IMR-90 (cell line): ENCODE data around the gene WDTC1. TPM values are rescaled to one million over a fixed set of nuclear protein-coding genes. Genes with fewer than 3 reads are reported as not detected.
A peak's percentile ranks its signal among the peaks of the same experiment; 100 is the strongest.

Source experiments
- ATAC-seq: fragments of 200-7000 bp; cut with Tn5 transposase; 2 replicates; pipeline ENCODE4 v1.9.1; 2020; ENCODE audit warnings: low read depth, mild to moderate bottlenecking, moderate library complexity
- BruUV-seq: library from RNA; stranded (reverse); fragments of 400-500 nt; replicated peaks from 2 replicates; lab custom pipeline; 2021; lab: Mats Ljungman, UMichigan
- CTCF ChIA-PET: fragments of 300-600 bp; formaldehyde crosslinking; extraction: SDS; loops from one replicate; lab custom pipeline; 2021; ENCODE audit warnings: antibody characterized with exemption; lab: Yijun Ruan, JAX
- POLR2A ChIA-PET: fragments of 300-600 bp; sonication (Branson Sonifier 250); formaldehyde crosslinking; loops from one replicate; lab custom pipeline; 2022; ENCODE audit warnings: antibody characterized with exemption; ENCODE audit not compliant: unreplicated experiment; lab: Charles Lee
- DNase-seq: peaks from one replicate; pipeline ENCODE4 v3.0.0; 2013
- H2AFZ ChIP-seq: replicated peaks from 2 replicates; pipeline ENCODE3; 2013; ENCODE audit warnings: low read length, mild to moderate bottlenecking; ENCODE audit not compliant: poor library complexity
- H2AK5ac ChIP-seq: 2 replicates; pipeline ENCODE4 v1.6.1; 2013; ENCODE audit warnings: low read depth, low read length, inconsistent platforms
- H2AK9ac ChIP-seq: replicated peaks from 2 replicates; pipeline ENCODE3; 2013; ENCODE audit warnings: mild to moderate bottlenecking, low read depth, low read length, moderate library complexity; ENCODE audit not compliant: poor library complexity
- H2BK120ac ChIP-seq: 2 replicates; pipeline ENCODE4 v1.6.1; 2013; ENCODE audit warnings: low read depth, low read length, inconsistent platforms
- H2BK15ac ChIP-seq: 3 replicates; pipeline ENCODE4 v1.6.1; 2013; ENCODE audit warnings: low read depth, low read length, inconsistent platforms
- H2BK20ac ChIP-seq: 2 replicates; pipeline ENCODE4 v1.6.1; 2013; ENCODE audit warnings: low read depth, mild to moderate bottlenecking, inconsistent platforms, low read length, moderate library complexity
- H2BK5ac ChIP-seq: 2 replicates; pipeline ENCODE4 v1.6.1; 2013; ENCODE audit warnings: mild to moderate bottlenecking, low read depth, low read length, inconsistent platforms; ENCODE audit not compliant: poor library complexity, severe bottlenecking
- H3K14ac ChIP-seq: replicated peaks from 2 replicates; pipeline ENCODE4 v1.6.1; 2013; ENCODE audit warnings: low read depth, low read length, inconsistent platforms
- H3K18ac ChIP-seq: 2 replicates; pipeline ENCODE4 v1.6.1; 2013; ENCODE audit warnings: low read depth, low read length, control low read depth
- H3K23ac ChIP-seq: 2 replicates; pipeline ENCODE4 v1.6.1; 2013; ENCODE audit warnings: low read depth, low read length, inconsistent platforms
- H3K27ac ChIP-seq: 2 replicates; pipeline ENCODE4 v1.5.1; 2013; ENCODE audit warnings: mild to moderate bottlenecking, control low read depth, low read length; ENCODE audit not compliant: insufficient read depth
- H3K27me3 ChIP-seq: 2 replicates; pipeline ENCODE4 v1.6.1; 2013; ENCODE audit warnings: low read length; ENCODE audit not compliant: control insufficient read depth, insufficient read depth
- H3K36me3 ChIP-seq: 2 replicates; pipeline ENCODE4 v1.6.1; 2013; ENCODE audit warnings: low read length, mixed read lengths; ENCODE audit not compliant: control insufficient read depth, insufficient read depth
- H3K4ac ChIP-seq: 2 replicates; pipeline ENCODE4 v1.6.1; 2013; ENCODE audit warnings: low read depth, low read length, inconsistent platforms
- H3K4me1 ChIP-seq: 2 replicates; pipeline ENCODE4 v1.6.1; 2013; ENCODE audit warnings: low read length, mixed read lengths; ENCODE audit not compliant: control insufficient read depth, insufficient read depth
- H3K4me2 ChIP-seq: 2 replicates; pipeline ENCODE4 v1.6.1; 2013; ENCODE audit warnings: low read depth, mild to moderate bottlenecking, control low read depth, low read length, moderate library complexity
- H3K4me3 ChIP-seq: 2 replicates; pipeline ENCODE4 v1.5.1; 2013; ENCODE audit warnings: low read depth, mild to moderate bottlenecking, control low read depth, low read length, moderate library complexity; ENCODE audit not compliant: insufficient read depth
- H3K56ac ChIP-seq: 2 replicates; pipeline ENCODE4 v1.6.1; 2013; ENCODE audit warnings: low read length, inconsistent platforms; ENCODE audit not compliant: insufficient read depth; ENCODE audit errors: extremely low read depth
- H3K79me1 ChIP-seq, 2 experiments: 2 replicates each; pipeline ENCODE4 v1.6.1; 2013; ENCODE audit warnings: low read length in 2 of 2, inconsistent platforms in 1 of 2, low read depth in 1 of 2
- H3K9ac ChIP-seq: 2 replicates; pipeline ENCODE4 v1.6.1; 2013; ENCODE audit warnings: low read depth, low read length, control low read depth
- H3K9me1 ChIP-seq: 2 replicates; pipeline ENCODE4 v1.6.1; 2013; ENCODE audit warnings: low read length, inconsistent platforms; ENCODE audit not compliant: insufficient read depth
- H3K9me3 ChIP-seq: 2 replicates; pipeline ENCODE4 v1.6.1; 2013; ENCODE audit warnings: low read length; ENCODE audit not compliant: control insufficient read depth, insufficient read depth
- H4K20me1 ChIP-seq: 2 replicates; pipeline ENCODE4 v1.6.1; 2013; ENCODE audit warnings: low read length, inconsistent platforms; ENCODE audit not compliant: insufficient read depth
- H4K5ac ChIP-seq: 2 replicates; pipeline ENCODE4 v1.6.1; 2013; ENCODE audit warnings: mild to moderate bottlenecking, low read depth, low read length, control low read depth
- H4K8ac ChIP-seq, 2 experiments: 2 replicates each; pipeline ENCODE4 v1.6.1; 2013; ENCODE audit warnings: low read depth in 2 of 2, low read length in 2 of 2, control low read depth in 1 of 2, inconsistent platforms in 1 of 2
- H4K91ac ChIP-seq: 2 replicates; pipeline ENCODE4 v1.6.1; 2013; ENCODE audit warnings: low read depth, low read length, inconsistent platforms; ENCODE audit not compliant: insufficient read depth
- BHLHE40 ChIP-seq: fragments of 150-350 bp; IDR thresholded peaks from 2 replicates; pipeline ENCODE4 v1.6.1; 2016; ENCODE audit warnings: mild to moderate bottlenecking, low read depth, low read length
- CHD1 ChIP-seq: IDR thresholded peaks from 2 replicates; pipeline ENCODE4 v1.6.1; 2012; ENCODE audit warnings: low read depth, low read length, improper control_type of control experiment
- FOS ChIP-seq: fragments of 150-350 bp; IDR thresholded peaks from 2 replicates; pipeline ENCODE4 v1.6.1; 2016; ENCODE audit warnings: low read depth, low read length
- MAZ ChIP-seq: IDR thresholded peaks from 2 replicates; pipeline ENCODE4 v1.6.1; 2012; ENCODE audit warnings: low read depth, mild to moderate bottlenecking, low read length, improper control_type of control experiment, moderate library complexity, borderline replicate concordance
- POLR2A ChIP-seq: IDR thresholded peaks from 2 replicates; pipeline ENCODE4 v1.6.1; 2012; ENCODE audit warnings: mild to moderate bottlenecking, low read depth, low read length
- RAD21 ChIP-seq: IDR thresholded peaks from 2 replicates; pipeline ENCODE4 v1.6.1; 2012; ENCODE audit warnings: low read length, improper control_type of control experiment
- RCOR1 ChIP-seq: IDR thresholded peaks from 2 replicates; pipeline ENCODE4 v1.6.1; 2012; ENCODE audit warnings: mild to moderate bottlenecking, low read length, improper control_type of control experiment; ENCODE audit not compliant: insufficient replicate concordance
- SMC3 ChIP-seq: fragments of 150-350 bp; IDR thresholded peaks from 2 replicates; pipeline ENCODE4 v1.6.1; 2016; ENCODE audit warnings: low read depth, mild to moderate bottlenecking, antibody characterized with exemption, low read length, moderate library complexity
- WGBS, 2 experiments: methylation state at CpG; one replicate each; pipeline versions ENCODE4 v1.1.5 to v1.1.7; 2013; ENCODE audit warnings: missing lambda C conversion rate in 2 of 2; ENCODE audit not compliant: insufficient read length in 1 of 2; ENCODE audit errors: extremely low coverage in 2 of 2; 5-methylcytosine and 5-hydroxymethylcytosine counted together
- dilution Hi-C: fragments of 300-500 bp; cut with HindIII; formaldehyde crosslinking; loops from one replicate; pipeline ENCODE4 v1.14.3; 2018; ENCODE audit warnings: low sequenced_read_pairs; ENCODE audit not compliant: unreplicated experiment
- in situ Hi-C: fragments of 300-500 bp; cut with MboI; formaldehyde crosslinking; loops from 3 replicates; pipeline ENCODE4 v1.14.3; 2019; ENCODE audit warnings: low sequenced_read_pairs, inconsistent platforms, mixed read lengths
- intact Hi-C: fragments of 100-400 bp; cut with micrococcal nuclease; formaldehyde crosslinking; loops from 2 replicates; pipeline ENCODE4 v1.10.0; 2022
- polyA plus RNA-seq, 3 experiments: library from polyadenylated mRNA; depleted of rRNA; stranded (reverse); fragments of >200 nt; gene quantifications; 2 replicates each; pipeline ENCODE4 v1.2.3, GENCODE V29; 2012; ENCODE audit warnings: low replicate concordance in 1 of 3
- total RNA-seq: library from RNA; depleted of rRNA; stranded (reverse); fragments of >200 nt; gene quantifications from 2 replicates; pipeline ENCODE4 v1.2.3, GENCODE V29; 2012
- TF ChIP-seq, protein P1 (sequence below): fragments of 150-350 bp; IDR thresholded peaks from 2 replicates; pipeline ENCODE4 v1.6.1; 2017; ENCODE audit warnings: mild to moderate bottlenecking, antibody characterized with exemption, low read length, low read depth

The WDTC1 gene
- total and polyA plus RNA-seq, 2 of the 4 experiments (the other 2 are of a cell fraction) = 9.9 to 15.2 TPM

DNA sequence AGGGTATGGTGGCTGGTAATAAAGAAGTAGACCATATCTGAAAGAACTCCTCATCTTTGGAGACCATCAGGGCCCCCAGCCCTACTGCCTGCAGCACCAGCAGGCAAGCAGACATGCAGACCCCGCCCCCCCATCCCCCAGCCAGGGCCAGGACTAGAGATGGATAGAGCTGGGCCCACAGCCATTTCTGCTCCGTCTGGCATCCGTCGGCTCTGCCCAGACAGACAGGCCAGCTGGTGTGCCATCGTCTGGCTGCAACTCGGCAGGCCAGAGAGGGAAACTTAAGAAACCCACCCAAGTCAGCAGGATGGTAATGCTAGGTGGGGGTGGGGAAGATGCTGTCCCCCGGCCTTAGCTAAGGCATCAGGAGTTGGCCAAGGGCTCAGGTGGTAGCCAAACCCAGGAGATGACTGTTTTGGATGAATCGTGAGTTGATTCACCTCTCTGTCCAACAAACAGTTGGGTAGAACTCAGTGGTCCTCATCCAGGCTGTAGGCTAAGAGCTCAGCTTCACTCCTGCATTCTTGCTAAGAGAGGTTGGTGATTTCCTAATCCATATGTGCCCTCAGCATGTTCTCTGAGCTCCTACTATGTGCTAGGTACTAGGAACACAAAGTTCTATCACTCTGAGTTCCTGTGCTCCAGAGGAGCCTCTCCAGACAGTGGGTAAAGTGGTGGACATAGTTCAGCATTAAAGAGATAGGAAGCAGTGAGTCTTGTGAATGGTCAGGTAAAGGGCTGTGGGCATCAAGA is 64.4 kb downstream of the WDTC1 start (continued):
- no peak for TF ChIP-seq RAD21
- TF ChIP-seq CHD1 = no peak

DNA sequence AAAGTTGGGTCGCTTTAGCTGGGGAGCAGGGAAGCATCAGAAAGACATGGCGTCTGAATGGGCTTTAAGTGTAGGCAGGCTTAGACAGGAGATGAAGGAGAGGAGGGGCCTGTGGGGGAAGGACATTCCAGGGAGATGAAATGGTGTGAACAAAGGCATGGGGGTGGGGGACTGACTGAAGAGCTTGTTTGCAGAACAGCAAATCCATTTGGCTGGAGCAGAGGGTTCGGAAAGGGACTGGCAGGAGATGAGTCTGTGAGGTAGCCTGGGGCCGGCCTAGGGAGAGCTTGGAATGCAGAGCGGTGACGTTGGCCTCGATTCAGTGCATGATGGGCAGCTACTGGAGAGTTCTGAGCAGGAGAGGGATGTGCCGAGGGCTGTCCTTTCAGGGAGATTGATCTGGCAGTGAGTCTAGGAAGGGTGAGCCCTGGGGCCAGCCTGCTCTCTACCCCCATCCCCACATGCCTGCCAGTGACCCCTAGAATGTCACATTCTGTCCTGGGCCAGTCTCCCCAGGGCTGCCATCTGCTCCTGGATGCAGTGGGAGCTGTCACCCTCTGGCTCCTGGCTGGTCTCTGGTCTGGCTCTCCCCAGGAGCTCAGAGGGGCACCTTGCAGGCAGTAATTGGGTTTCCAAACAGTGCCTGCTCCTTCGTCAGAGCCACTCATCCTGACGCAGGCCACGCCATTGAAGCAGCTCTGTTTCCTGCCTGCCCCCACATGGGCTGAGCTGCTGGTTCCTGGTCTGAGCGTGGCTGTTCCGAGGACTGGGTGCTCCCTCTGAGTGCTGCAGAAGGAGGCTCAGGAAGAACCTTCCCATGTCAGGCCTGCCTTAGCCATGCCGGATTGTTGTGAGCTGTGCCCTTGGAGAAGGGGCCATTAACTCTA is 65.2 kb downstream of the WDTC1 start:
- Histone ChIP-seq H3K4me2 (peak overlapping the region; percentile 59), H2AK5ac (peak overlapping the region; percentile 100), H2BK120ac (peak overlapping the region; percentile 100), H2AK9ac (peak overlapping the region; percentile 94), H3K79me1 (peaks cover 0 to 21% of the 10 kb centered on the region in 2 experiments; a peak in 2 of 4 replicates), H3K27me3 (no peaks in the 10 kb centered on the region), H4K8ac (peak overlapping the region; percentile 99), H4K20me1 (0 out of 2 replicates have a peak, but pooled peaks cover 4% of the 10 kb centered on the region), H3K18ac (peak overlapping the region; percentile 94), H2BK5ac (peak overlapping the region; percentile 97), H3K9me1 (peaks cover 13% of the 10 kb centered on the region), H3K23ac (peak overlapping the region; percentile 100), H2BK15ac (peak overlapping the region; percentile 98), H3K56ac (peak overlapping the region; percentile 89), H4K91ac (peak overlapping the region; percentile 99), H3K4me1 (peaks cover 27% of the 10 kb centered on the region), H3K36me3 (peaks cover 14% of the 10 kb centered on the region; the same call in 1 of the 2 replicates), H3K14ac (peak overlapping the region; percentile 100), H2AFZ (peak overlapping the region; percentile 92), H2BK20ac (peak overlapping the region; percentile 99), H4K5ac (peak overlapping the region; percentile 96), H3K4me3 (no peak overlapping the region), H3K27ac (peak overlapping the region; percentile 95), H3K9me3 (no peaks in the 10 kb centered on the region), H3K4ac (peak overlapping the region; percentile 100), H3K9ac (peak overlapping the region; percentile 66)
- in situ Hi-C loops = loop anchor here (5.0 kb wide), 2 partner anchors 93 to 308 kb away; partner anchors contain the start of gene GPR3
- ATAC-seq (peak; percentile 78), DNase-seq (peak; percentile 100)
- ChIA-PET POLR2A (interaction anchor here (0.5 to 0.9 kb wide), 4 partner anchors 91 to 303 kb away, joined by 4 to 10 read pairs (median 7); no protein-coding TSS in a partner anchor), CTCF (interaction anchor here (0.6 to 7.1 kb wide), 20 partner anchors 9 to 363 kb away, joined by 3 to 79 read pairs (median 4); partner anchors contain the start of gene AHDC1)
- dilution Hi-C loops = no loop called here
- intact Hi-C loops = loop anchor here (1.0 to 5.0 kb wide), 6 partner anchors 67 to 363 kb away; partner anchors contain the start of gene MAP3K6
- no TSS peak for BruUV-seq
- 27% methylated on average over 7 of the region's 14 CpGs; no CpG with 5 or more reads in 1 of the 2 experiments for WGBS, 2 experiments
- TF ChIP-seq, protein P1, sequence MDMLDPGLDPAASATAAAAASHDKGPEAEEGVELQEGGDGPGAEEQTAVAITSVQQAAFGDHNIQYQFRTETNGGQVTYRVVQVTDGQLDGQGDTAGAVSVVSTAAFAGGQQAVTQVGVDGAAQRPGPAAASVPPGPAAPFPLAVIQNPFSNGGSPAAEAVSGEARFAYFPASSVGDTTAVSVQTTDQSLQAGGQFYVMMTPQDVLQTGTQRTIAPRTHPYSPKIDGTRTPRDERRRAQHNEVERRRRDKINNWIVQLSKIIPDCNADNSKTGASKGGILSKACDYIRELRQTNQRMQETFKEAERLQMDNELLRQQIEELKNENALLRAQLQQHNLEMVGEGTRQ = no peak
- no peak for TF ChIP-seq SMC3
- peak; percentile 30 for TF ChIP-seq RCOR1
- peak; percentile 88 for TF ChIP-seq MAZ
- peak; percentile 21; the same call in 1 of the 2 replicates for TF ChIP-seq POLR2A
- TF ChIP-seq FOS = peak; percentile 22; the same call in 1 of the 2 replicates
- peak; percentile 25; the same call in 1 of the 2 replicates for TF ChIP-seq RAD21
- peak; percentile 39; the same call in 1 of the 2 replicates for TF ChIP-seq BHLHE40
